OCI-LY7 (cell line): ENCODE measurements around the gene AKAP3.

Source experiments
- EZH2phosphoT487 ChIP-seq: fragments of 200-600 bp; sonication (generic); IDR thresholded peaks from 2 replicates; pipeline ENCODE4 v1.6.1; 2018; ENCODE audit warnings: low read depth, borderline replicate concordance, mild to moderate bottlenecking, mixed run types, antibody characterized with exemption, low read length, moderate library complexity, mixed read lengths
- TF ChIP-seq, protein P1 (sequence below): fragments of 200-600 bp; sonication (generic); conservative IDR thresholded peaks from 2 replicates; pipeline ENCODE4 v1.5.1; 2014; ENCODE audit warnings: mild to moderate bottlenecking, antibody characterized with exemption, low read length, moderate library complexity, mixed read lengths

DNA sequence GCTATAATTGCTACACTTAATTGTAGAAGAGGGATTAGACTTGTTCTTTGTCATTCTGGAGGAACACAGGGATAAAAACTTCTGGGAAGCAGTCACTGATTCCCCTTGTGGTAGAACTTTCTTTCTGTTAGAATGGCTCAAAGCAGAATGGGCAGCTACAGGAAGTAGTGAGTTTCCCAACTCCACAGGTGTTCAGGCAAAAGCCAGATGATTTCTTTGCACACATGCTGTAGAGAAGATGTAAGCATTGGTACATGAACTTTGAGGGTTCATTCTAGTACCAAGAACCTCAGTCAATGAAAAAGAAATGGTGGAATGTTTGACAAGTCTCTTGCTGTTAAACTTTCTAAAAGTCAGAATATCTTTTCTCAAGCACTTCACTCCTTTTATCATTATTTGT lies 4.4 kb upstream of the AKAP3 start:
- TF ChIP-seq, protein P1, sequence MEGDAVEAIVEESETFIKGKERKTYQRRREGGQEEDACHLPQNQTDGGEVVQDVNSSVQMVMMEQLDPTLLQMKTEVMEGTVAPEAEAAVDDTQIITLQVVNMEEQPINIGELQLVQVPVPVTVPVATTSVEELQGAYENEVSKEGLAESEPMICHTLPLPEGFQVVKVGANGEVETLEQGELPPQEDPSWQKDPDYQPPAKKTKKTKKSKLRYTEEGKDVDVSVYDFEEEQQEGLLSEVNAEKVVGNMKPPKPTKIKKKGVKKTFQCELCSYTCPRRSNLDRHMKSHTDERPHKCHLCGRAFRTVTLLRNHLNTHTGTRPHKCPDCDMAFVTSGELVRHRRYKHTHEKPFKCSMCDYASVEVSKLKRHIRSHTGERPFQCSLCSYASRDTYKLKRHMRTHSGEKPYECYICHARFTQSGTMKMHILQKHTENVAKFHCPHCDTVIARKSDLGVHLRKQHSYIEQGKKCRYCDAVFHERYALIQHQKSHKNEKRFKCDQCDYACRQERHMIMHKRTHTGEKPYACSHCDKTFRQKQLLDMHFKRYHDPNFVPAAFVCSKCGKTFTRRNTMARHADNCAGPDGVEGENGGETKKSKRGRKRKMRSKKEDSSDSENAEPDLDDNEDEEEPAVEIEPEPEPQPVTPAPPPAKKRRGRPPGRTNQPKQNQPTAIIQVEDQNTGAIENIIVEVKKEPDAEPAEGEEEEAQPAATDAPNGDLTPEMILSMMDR: no peak
- TF ChIP-seq EZH2phosphoT487: no peak
